Measurements from ENCODE around the gene AHCYL2. TPM values are rescaled to one million over a fixed set of nuclear protein-coding genes. Genes with fewer than 3 reads are reported as not detected.

The AHCYL2 gene
- total and polyA plus RNA-seq, 2 experiments from 2014 or later, result 7.8 to 29.4 TPM

DNA sequence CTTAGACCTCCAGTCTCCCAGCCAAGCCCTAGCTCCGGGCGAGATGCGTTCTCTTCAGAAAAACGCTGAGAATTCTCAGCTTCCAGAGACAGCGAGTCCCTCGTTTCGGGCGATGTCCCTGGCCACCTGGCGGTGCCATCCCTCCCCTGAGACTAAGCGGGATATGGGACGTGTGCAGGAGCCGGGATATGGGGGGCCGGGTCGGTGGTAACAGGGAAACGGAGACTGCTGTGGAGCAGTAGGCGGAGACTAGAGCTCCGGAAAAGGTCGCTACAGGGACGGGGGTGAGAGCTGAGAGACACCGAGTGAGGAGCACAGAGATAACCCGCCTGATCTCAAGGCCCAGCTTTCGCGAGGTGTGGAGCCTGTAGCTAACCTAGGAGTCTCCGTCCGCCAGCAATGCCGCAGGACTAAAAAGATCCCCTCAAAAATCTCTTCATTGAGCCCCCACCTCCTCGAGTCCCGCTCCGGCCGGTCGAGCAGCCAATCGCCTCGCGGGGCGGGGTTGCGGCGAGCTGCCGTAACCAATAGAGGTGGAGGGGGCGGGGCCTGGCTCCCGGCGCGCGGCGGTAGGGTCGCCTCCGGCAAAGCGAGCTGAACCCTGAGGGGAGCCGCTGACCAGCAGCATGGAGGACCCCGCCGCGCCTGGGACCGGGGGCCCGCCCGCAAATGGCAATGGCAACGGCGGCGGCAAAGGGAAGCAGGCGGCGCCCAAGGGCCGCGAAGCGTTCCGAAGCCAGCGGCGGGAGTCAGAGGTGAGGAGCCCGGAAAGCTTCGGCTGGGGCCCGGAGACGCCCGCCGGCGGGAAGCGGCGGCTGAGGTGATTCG, 209.2 kb downstream of the AHCYL2 start, which contains the start of gene STRIP2:
Gene STRIP2, plus strand, starts transcription at position 586 of the 828 bp plus-strand sequence. Its CDS starts 41 bp downstream, at position 627.
- Mint-ChIP-seq H3K4me3 (peak within 1 kb of the TSS; percentile 76), H3K4me1 (peaks cover 24% of the 10 kb centered on the region), H3K36me3 (ENCODE audit: low read depth) (no peaks in the 10 kb centered on the region; the same call in 2 of the 3 replicates), H3K27ac (peak within 1 kb of the TSS; percentile 97), H3K9me3 (no peaks in the 10 kb centered on the region), H3K27me3 (ENCODE audit: insufficient read depth, low read depth, poor library complexity) (peaks cover 9% of the 10 kb centered on the region)
- peaks cover 7% of the 10 kb centered on the region; the same call in 1 of the 2 replicates for H3F3A ChIP-seq (replicated peaks; ENCODE audit: low read depth)
- ATAC-seq (peak; percentile 84), DNase-seq (ENCODE audit: low spot score) (peak; percentile 97)
- peaks cover 12% of the 10 kb centered on the region for H4K20me1 ChIP-seq (replicated peaks; ENCODE audit: insufficient read depth)
- H3K79me2 ChIP-seq (replicated peaks; ENCODE audit: insufficient read depth), result peaks cover 13% of the 10 kb centered on the region; the same call in 1 of the 2 replicates
- H3K4me2 ChIP-seq, result peak within 1 kb of the TSS; percentile 97
- TF ChIP-seq POLR2AphosphoS5 (IDR thresholded peaks at IDR 0.05; ENCODE audit: low read depth) (peak; percentile 91), EZH2phosphoT487 (IDR thresholded peaks at IDR 0.05; ENCODE audit: unreplicated experiment) (no peak), ZNF114 (CRISPR knock-in tag; IDR thresholded peaks at IDR 0.05) (no peak), ZNF331 (CRISPR knock-in tag; IDR thresholded peaks at IDR 0.05; ENCODE audit: low read depth) (no peak)
- TF ChIP-seq, protein P1, sequence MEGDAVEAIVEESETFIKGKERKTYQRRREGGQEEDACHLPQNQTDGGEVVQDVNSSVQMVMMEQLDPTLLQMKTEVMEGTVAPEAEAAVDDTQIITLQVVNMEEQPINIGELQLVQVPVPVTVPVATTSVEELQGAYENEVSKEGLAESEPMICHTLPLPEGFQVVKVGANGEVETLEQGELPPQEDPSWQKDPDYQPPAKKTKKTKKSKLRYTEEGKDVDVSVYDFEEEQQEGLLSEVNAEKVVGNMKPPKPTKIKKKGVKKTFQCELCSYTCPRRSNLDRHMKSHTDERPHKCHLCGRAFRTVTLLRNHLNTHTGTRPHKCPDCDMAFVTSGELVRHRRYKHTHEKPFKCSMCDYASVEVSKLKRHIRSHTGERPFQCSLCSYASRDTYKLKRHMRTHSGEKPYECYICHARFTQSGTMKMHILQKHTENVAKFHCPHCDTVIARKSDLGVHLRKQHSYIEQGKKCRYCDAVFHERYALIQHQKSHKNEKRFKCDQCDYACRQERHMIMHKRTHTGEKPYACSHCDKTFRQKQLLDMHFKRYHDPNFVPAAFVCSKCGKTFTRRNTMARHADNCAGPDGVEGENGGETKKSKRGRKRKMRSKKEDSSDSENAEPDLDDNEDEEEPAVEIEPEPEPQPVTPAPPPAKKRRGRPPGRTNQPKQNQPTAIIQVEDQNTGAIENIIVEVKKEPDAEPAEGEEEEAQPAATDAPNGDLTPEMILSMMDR (conservative IDR thresholded peaks at IDR 0.05; ENCODE audit: low read depth in 2 of 2), result peak in 1 of 2 experiments; percentile 42; a peak in 3 of 4 replicates
- TF ChIP-seq, protein P2, sequence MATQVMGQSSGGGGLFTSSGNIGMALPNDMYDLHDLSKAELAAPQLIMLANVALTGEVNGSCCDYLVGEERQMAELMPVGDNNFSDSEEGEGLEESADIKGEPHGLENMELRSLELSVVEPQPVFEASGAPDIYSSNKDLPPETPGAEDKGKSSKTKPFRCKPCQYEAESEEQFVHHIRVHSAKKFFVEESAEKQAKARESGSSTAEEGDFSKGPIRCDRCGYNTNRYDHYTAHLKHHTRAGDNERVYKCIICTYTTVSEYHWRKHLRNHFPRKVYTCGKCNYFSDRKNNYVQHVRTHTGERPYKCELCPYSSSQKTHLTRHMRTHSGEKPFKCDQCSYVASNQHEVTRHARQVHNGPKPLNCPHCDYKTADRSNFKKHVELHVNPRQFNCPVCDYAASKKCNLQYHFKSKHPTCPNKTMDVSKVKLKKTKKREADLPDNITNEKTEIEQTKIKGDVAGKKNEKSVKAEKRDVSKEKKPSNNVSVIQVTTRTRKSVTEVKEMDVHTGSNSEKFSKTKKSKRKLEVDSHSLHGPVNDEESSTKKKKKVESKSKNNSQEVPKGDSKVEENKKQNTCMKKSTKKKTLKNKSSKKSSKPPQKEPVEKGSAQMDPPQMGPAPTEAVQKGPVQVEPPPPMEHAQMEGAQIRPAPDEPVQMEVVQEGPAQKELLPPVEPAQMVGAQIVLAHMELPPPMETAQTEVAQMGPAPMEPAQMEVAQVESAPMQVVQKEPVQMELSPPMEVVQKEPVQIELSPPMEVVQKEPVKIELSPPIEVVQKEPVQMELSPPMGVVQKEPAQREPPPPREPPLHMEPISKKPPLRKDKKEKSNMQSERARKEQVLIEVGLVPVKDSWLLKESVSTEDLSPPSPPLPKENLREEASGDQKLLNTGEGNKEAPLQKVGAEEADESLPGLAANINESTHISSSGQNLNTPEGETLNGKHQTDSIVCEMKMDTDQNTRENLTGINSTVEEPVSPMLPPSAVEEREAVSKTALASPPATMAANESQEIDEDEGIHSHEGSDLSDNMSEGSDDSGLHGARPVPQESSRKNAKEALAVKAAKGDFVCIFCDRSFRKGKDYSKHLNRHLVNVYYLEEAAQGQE (IDR thresholded peaks at IDR 0.05; ENCODE audit: unreplicated experiment), result peak; percentile 19
- H3K4me3 ChIP-seq, result peak within 1 kb of the TSS; percentile 83
- H3K27me3 ChIP-seq (ENCODE audit: insufficient read depth), result peaks cover 20% of the 10 kb centered on the region
- no peaks in the 10 kb centered on the region for H3K36me3 ChIP-seq (ENCODE audit: insufficient read depth)
- H3K9me2 ChIP-seq (ENCODE audit: insufficient read depth), result no peaks in the 10 kb centered on the region
- peak within 1 kb of the TSS; percentile 95 for H3K27ac ChIP-seq (ENCODE audit: low read depth)
- peaks cover 16% of the 10 kb centered on the region for H3K4me1 ChIP-seq (ENCODE audit: insufficient read depth)
- peak within 1 kb of the TSS; percentile 97 for H2AFZ ChIP-seq

DNA sequence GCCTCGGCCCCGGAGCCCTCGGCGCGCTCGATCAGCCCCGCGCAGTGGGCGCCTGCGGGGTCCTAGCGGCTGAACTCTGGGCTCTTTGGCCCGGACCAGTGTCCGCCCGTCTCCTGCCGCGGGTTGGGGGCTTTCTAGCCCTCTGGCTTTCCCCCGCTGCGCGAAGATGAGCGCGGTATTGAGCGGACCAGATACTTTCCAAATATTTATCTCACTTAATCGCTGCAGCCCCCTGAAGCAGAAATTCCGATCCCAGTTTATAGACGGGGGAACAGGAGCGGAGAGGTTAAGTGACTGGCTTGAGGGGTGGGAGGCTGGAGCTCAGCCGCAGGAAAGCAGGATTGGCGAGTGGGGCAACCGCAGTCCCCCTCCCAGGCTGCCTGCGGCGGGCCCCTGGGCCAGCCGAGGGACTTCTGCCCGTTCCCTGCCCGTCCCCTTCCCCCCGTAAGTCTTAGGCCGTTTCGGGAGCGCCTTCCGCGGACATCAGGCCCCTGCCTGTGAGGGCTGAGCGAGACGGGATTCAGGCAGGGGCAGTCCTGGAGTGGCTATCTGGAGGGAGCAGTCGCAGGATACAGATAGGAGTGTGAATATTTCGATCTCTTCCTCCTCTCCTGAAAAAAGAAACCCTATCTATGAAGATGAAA, 210.0 kb downstream of the AHCYL2 start:
- Histone ChIP-seq H3K4me3 (peak overlapping the region; percentile 83), H3K9me2 (ENCODE audit: insufficient read depth) (no peaks in the 10 kb centered on the region), H3K79me2 (replicated peaks; ENCODE audit: insufficient read depth) (peaks cover 13% of the 10 kb centered on the region; the same call in 1 of the 2 replicates), H3K36me3 (ENCODE audit: insufficient read depth) (no peaks in the 10 kb centered on the region), H2AFZ (peak overlapping the region; percentile 5; the same call in 1 of the 2 replicates), H3K4me1 (ENCODE audit: insufficient read depth) (peaks cover 16% of the 10 kb centered on the region), H3K4me2 (peak overlapping the region; percentile 97), H4K20me1 (replicated peaks; ENCODE audit: insufficient read depth) (peaks cover 16% of the 10 kb centered on the region), H3K27me3 (ENCODE audit: insufficient read depth) (peaks cover 20% of the 10 kb centered on the region), H3F3A (replicated peaks; ENCODE audit: low read depth) (peaks cover 7% of the 10 kb centered on the region; the same call in 1 of the 2 replicates), H3K27ac (ENCODE audit: low read depth) (no peak overlapping the region)
- Mint-ChIP-seq H3K4me3 (peak overlapping the region; percentile 76), H3K27ac (no peak overlapping the region), H3K9me3 (no peaks in the 10 kb centered on the region), H3K27me3 (ENCODE audit: insufficient read depth, low read depth, poor library complexity) (peaks cover 9% of the 10 kb centered on the region), H3K4me1 (peaks cover 24% of the 10 kb centered on the region), H3K36me3 (ENCODE audit: low read depth) (no peaks in the 10 kb centered on the region; the same call in 2 of the 3 replicates)
- peak; percentile 75 for ATAC-seq
- TF ChIP-seq, protein P3, sequence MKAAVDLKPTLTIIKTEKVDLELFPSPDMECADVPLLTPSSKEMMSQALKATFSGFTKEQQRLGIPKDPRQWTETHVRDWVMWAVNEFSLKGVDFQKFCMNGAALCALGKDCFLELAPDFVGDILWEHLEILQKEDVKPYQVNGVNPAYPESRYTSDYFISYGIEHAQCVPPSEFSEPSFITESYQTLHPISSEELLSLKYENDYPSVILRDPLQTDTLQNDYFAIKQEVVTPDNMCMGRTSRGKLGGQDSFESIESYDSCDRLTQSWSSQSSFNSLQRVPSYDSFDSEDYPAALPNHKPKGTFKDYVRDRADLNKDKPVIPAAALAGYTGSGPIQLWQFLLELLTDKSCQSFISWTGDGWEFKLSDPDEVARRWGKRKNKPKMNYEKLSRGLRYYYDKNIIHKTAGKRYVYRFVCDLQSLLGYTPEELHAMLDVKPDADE (IDR thresholded peaks at IDR 0.05), result 0 out of 2 replicates have a peak, but pooled peaks have one; percentile 1
- TF ChIP-seq STAT1 (IDR thresholded peaks at IDR 0.05; ENCODE audit: unreplicated experiment), result no peak
- peak; percentile 73 for DNase-seq (ENCODE audit: low spot score)

All from GM23338 (cell line).